HepG2 (cell line): ENCODE data around the gene COPZ1. TPM values are rescaled to one million over a fixed set of nuclear protein-coding genes. Genes with fewer than 3 reads are reported as not detected.
A peak's percentile ranks its signal among the peaks of the same experiment; 100 is the strongest.

ENCODE experiments used
- FOXP1 ChIP-seq, 2 experiments: fragments of 450-650 bp in 1 of 2; IDR thresholded peaks; 2 replicates each; pipeline ENCODE4 v1.6.1; 2017 to 2018; ENCODE audit warnings: antibody characterized with exemption in 1 of 2
- HMG20B ChIP-seq: conservative IDR thresholded peaks from 2 replicates; pipeline ENCODE4 v1.6.1; 2016; ENCODE audit warnings: missing genetic modification reagents, missing compliant biosample characterization
- MAZ ChIP-seq, 2 experiments: sonication (generic) in 1 of 2; formaldehyde crosslinking in 1 of 2; IDR thresholded peaks; 2 replicates each; pipeline versions ENCODE4 v1.5.0 to v1.6.1; 2012 to 2020; ENCODE audit warnings: low read depth in 2 of 2, mild to moderate bottlenecking in 2 of 2, borderline replicate concordance in 1 of 2, improper control_type of control experiment in 1 of 2, low read length in 1 of 2, missing genetic modification reagents in 1 of 2, moderate library complexity in 1 of 2
- MED8 ChIP-seq: sonication (generic); formaldehyde crosslinking; IDR thresholded peaks from 2 replicates; pipeline ENCODE4 v1.8.1; 2023; ENCODE audit warnings: mild to moderate bottlenecking, missing genetic modification reagents; ENCODE audit not compliant: insufficient replicate concordance
- PAWR ChIP-seq: sonication (generic); formaldehyde crosslinking; IDR thresholded peaks from 2 replicates; pipeline ENCODE4 v1.4.0; 2020; ENCODE audit warnings: missing genetic modification reagents, mild to moderate bottlenecking, borderline replicate concordance
- PLSCR1 ChIP-seq: sonication (generic); formaldehyde crosslinking; IDR thresholded peaks from 2 replicates; pipeline ENCODE4 v1.5.0; 2020; ENCODE audit warnings: missing genetic modification reagents, mild to moderate bottlenecking, borderline replicate concordance
- REL ChIP-seq: sonication (generic); formaldehyde crosslinking; conservative IDR thresholded peaks from 2 replicates; pipeline ENCODE4 v1.8.0; 2022; ENCODE audit warnings: mild to moderate bottlenecking, missing genetic modification reagents, moderate library complexity
- RERE ChIP-seq: IDR thresholded peaks from 2 replicates; pipeline ENCODE4 v1.6.1; 2016; ENCODE audit warnings: low read depth, missing genetic modification reagents, missing compliant biosample characterization
- SAP130 ChIP-seq: IDR thresholded peaks from 2 replicates; pipeline ENCODE4 v1.6.1; 2016; ENCODE audit warnings: low read depth
- SOX6 ChIP-seq, 2 experiments: fragments of 450-650 bp in 1 of 2; sonication (generic) in 1 of 2; formaldehyde crosslinking in 1 of 2; IDR thresholded peaks; 2 replicates each; pipeline versions ENCODE4 v1.4.0 to v1.6.1; 2017 to 2020; ENCODE audit warnings: antibody characterized with exemption in 1 of 2, mild to moderate bottlenecking in 1 of 2, missing genetic modification reagents in 1 of 2
- SRY ChIP-seq: sonication (generic); formaldehyde crosslinking; IDR thresholded peaks from 2 replicates; pipeline ENCODE4 v1.8.0; 2022; ENCODE audit warnings: mild to moderate bottlenecking, missing genetic modification reagents
- THAP8 ChIP-seq: sonication (generic); formaldehyde crosslinking; IDR thresholded peaks from 2 replicates; pipeline ENCODE4 v1.5.1; 2020; ENCODE audit warnings: missing genetic modification reagents, mild to moderate bottlenecking, borderline replicate concordance
- ZFP90 ChIP-seq: sonication (generic); formaldehyde crosslinking; IDR thresholded peaks from 2 replicates; pipeline ENCODE4 v1.8.0; 2022; ENCODE audit warnings: missing genetic modification reagents, mild to moderate bottlenecking, inconsistent platforms, borderline replicate concordance
- ZMAT3 ChIP-seq: sonication (generic); formaldehyde crosslinking; conservative IDR thresholded peaks from 2 replicates; pipeline ENCODE4 v1.7.0; 2021; ENCODE audit warnings: missing genetic modification reagents
- ZNF256 ChIP-seq: sonication (generic); formaldehyde crosslinking; conservative IDR thresholded peaks from 2 replicates; pipeline ENCODE4 v1.4.0; 2020; ENCODE audit warnings: missing genetic modification reagents
- ZNF557 ChIP-seq: sonication (generic); formaldehyde crosslinking; IDR thresholded peaks from 2 replicates; pipeline ENCODE4 v1.4.0; 2020; ENCODE audit warnings: missing genetic modification reagents
- ZNF569 ChIP-seq: sonication (generic); formaldehyde crosslinking; IDR thresholded peaks from 2 replicates; pipeline ENCODE4 v1.5.0; 2020; ENCODE audit warnings: mild to moderate bottlenecking, missing genetic modification reagents, moderate library complexity, borderline replicate concordance
- ZNF597 ChIP-seq: sonication (generic); formaldehyde crosslinking; IDR thresholded peaks from 2 replicates; pipeline ENCODE4 v1.5.0; 2020; ENCODE audit warnings: missing genetic modification reagents
- ZNF674 ChIP-seq: sonication (generic); formaldehyde crosslinking; IDR thresholded peaks from 2 replicates; pipeline ENCODE4 v1.5.0; 2020; ENCODE audit warnings: low read depth, mild to moderate bottlenecking, missing genetic modification reagents
- ZNF703 ChIP-seq: sonication (generic); formaldehyde crosslinking; IDR thresholded peaks from 2 replicates; pipeline ENCODE4 v1.5.1; 2020; ENCODE audit warnings: missing genetic modification reagents, mild to moderate bottlenecking, moderate library complexity, borderline replicate concordance
- polyA plus RNA-seq, 8 experiments: library from polyadenylated mRNA; depleted of rRNA in 3 of 8; stranded (reverse) in 7 of 8; unstranded in 1 of 8; fragments of >200 nt; fragmentation: Illumina TruSeq in 4 of 8; extraction: Trizol in 4 of 8; gene quantifications; 2 replicates each; pipeline versions ENCODE4 v1.2.1 to v1.2.3, GENCODE V29; 2011 to 2016; ENCODE audit warnings: low read depth in 4 of 8, missing spikeins in 1 of 8, mixed read lengths in 1 of 8; ENCODE audit not compliant: insufficient read depth in 1 of 8
- total RNA-seq, 5 experiments: library from RNA; depleted of rRNA; stranded (reverse); fragments of >200 nt; fragmentation: Illumina TruSeq; extraction: Trizol; gene quantifications; 2 replicates each; pipeline ENCODE4 v1.2.3, GENCODE V29; 2016; ENCODE audit warnings: low read depth in 1 of 5

The COPZ1 gene
- total and polyA plus RNA-seq, 2 of the 13 experiments (the other 11 are each of a cell fraction or from before 2014, with no cell fraction given), result 125 to 184 TPM

- no peak for TF ChIP-seq SOX6 (IDR thresholded peaks at IDR 0.05)
- peak; percentile 35; the same call in 1 of the 2 replicates for TF ChIP-seq SOX6 (CRISPR knock-in tag; IDR thresholded peaks at IDR 0.05)
- TF ChIP-seq MED8 (CRISPR knock-in tag), result no peak
- no peak for TF ChIP-seq ZNF557 (CRISPR knock-in tag)
- no peak for TF ChIP-seq SRY
- TF ChIP-seq ZFP90 (CRISPR knock-in tag), result no peak
- TF ChIP-seq HMG20B (CRISPR knock-in tag), result 0 out of 2 replicates have a peak, but pooled peaks have one; percentile 46
- TF ChIP-seq ZNF569 (CRISPR knock-in tag), result no peak
- TF ChIP-seq ZNF597 (CRISPR knock-in tag), result no peak
- no peak for TF ChIP-seq RERE (CRISPR knock-in tag)
- TF ChIP-seq FOXP1 (IDR thresholded peaks at IDR 0.05), result no peak
- TF ChIP-seq FOXP1 (CRISPR knock-in tag; IDR thresholded peaks at IDR 0.05), result no peak
- TF ChIP-seq THAP8 (CRISPR knock-in tag), result no peak
- TF ChIP-seq PAWR (CRISPR knock-in tag), result no peak
- TF ChIP-seq REL, result no peak
- no peak for TF ChIP-seq PLSCR1
- no peak for TF ChIP-seq ZMAT3 (CRISPR knock-in tag)
- no peak for TF ChIP-seq ZNF703 (CRISPR knock-in tag)
- peak; percentile 30; the same call in 1 of the 2 replicates for TF ChIP-seq SAP130 (CRISPR knock-in tag)
- TF ChIP-seq ZNF256 (CRISPR knock-in tag), result no peak
- TF ChIP-seq MAZ (IDR thresholded peaks at IDR 0.05; ENCODE audit: borderline replicate concordance, low read depth, low read length), result no peak
- no peak for TF ChIP-seq MAZ (CRISPR knock-in tag; IDR thresholded peaks at IDR 0.05; ENCODE audit: low read depth)
- TF ChIP-seq ZNF674 (CRISPR knock-in tag), result no peak
These were observed 17.8 kb upstream of the COPZ1 start (continued) for GRCh38 chr12:54306925-54307741.
